T-cell (primary cell): Measurements from ENCODE around the gene SMIM27. TPM values are rescaled to one million over a fixed set of nuclear protein-coding genes. Genes with fewer than 3 reads are reported as not detected.

ENCODE experiments used
- ATAC-seq, 4 experiments: fragments of 200-7000 bp in 3 of 4; fragments of 150-1000 bp in 1 of 4; cut with Tn5 transposase; replicated peaks in 1 of 4; 1 replicate in 3 of 4; 2 replicates in 1 of 4; pipeline ENCODE4 v1.10.0; 2021; ENCODE audit warnings: moderate library complexity in 3 of 4, mild to moderate bottlenecking in 2 of 4, moderate number of reproducible peaks in 1 of 4
- CTCF ChIA-PET, 2 donors: fragments of 300-600 bp; sonication (Branson Sonifier 250); formaldehyde crosslinking; loops; one replicate each; lab custom pipeline; 2022; ENCODE audit warnings: antibody characterized with exemption in 2 of 2; lab: Charles Lee
- POLR2A ChIA-PET, 2 donors: fragments of 300-600 bp; sonication (Branson Sonifier 250); formaldehyde crosslinking; loops; one replicate each; lab custom pipeline; 2022; ENCODE audit warnings: antibody characterized with exemption in 2 of 2; lab: Charles Lee
- DNase-seq, 35 experiments: peaks; one replicate each; pipeline versions ENCODE4 v3.0.0 to v3.0.0-alpha.2; 2013 to 2023
- H3K27ac ChIP-seq: one replicate; pipeline ENCODE4 v1.5.1; 2013; ENCODE audit warnings: low read length
- H3K27me3 ChIP-seq, 2 experiments: replicated peaks in 1 of 2; 1 replicate in 1 of 2; 2 replicates in 1 of 2; pipeline versions ENCODE4 v1.6.1 to v1.7.0; 2013; ENCODE audit warnings: low read length in 1 of 2, mixed read lengths in 1 of 2; ENCODE audit not compliant: control insufficient read depth in 2 of 2, insufficient read depth in 2 of 2; ENCODE audit errors: extremely low read depth in 1 of 2
- H3K36me3 ChIP-seq, 2 donors: 1 replicate in 1 of 2; 2 replicates in 1 of 2; pipeline versions ENCODE4 v1.6.1 to v1.7.0; 2013; ENCODE audit warnings: low read length in 1 of 2; ENCODE audit not compliant: control insufficient read depth in 2 of 2, insufficient read depth in 1 of 2; ENCODE audit errors: extremely low read depth in 1 of 2
- H3K4me1 ChIP-seq, 2 experiments: 1 replicate in 1 of 2; 2 replicates in 1 of 2; pipeline versions ENCODE4 v1.6.1 to v1.7.0; 2013; ENCODE audit warnings: low read length in 2 of 2, mixed read lengths in 1 of 2; ENCODE audit not compliant: insufficient read depth in 2 of 2, control insufficient read depth in 1 of 2; ENCODE audit errors: extremely low read depth in 1 of 2
- H3K4me3 ChIP-seq, 2 donors: 1 replicate in 1 of 2; 2 replicates in 1 of 2; pipeline versions ENCODE4 v1.5.1 to v1.7.0; 2013; ENCODE audit warnings: mild to moderate bottlenecking in 2 of 2, low read length in 1 of 2, moderate library complexity in 1 of 2; ENCODE audit not compliant: control insufficient read depth in 1 of 2; ENCODE audit errors: extremely low read depth in 1 of 2
- H3K9me3 ChIP-seq: 2 replicates; pipeline ENCODE4 v1.7.0; 2013
- H3K27ac Mint-ChIP-seq, 2 donors: one replicate each; pipeline ENCODE4 v1.8.0; 2020 to 2021; ENCODE audit warnings: mild to moderate bottlenecking in 2 of 2, mixed read lengths in 2 of 2
- H3K27me3 Mint-ChIP-seq, 2 donors: one replicate each; pipeline ENCODE4 v1.8.0; 2021 to 2022; ENCODE audit warnings: mixed read lengths in 2 of 2
- H3K36me3 Mint-ChIP-seq: one replicate; pipeline ENCODE4 v1.8.0; 2021; ENCODE audit warnings: mixed read lengths
- H3K4me1 Mint-ChIP-seq, 3 donors: one replicate each; pipeline ENCODE4 v1.8.0; 2020 to 2022; ENCODE audit warnings: mixed read lengths in 3 of 3, mild to moderate bottlenecking in 1 of 3
- H3K4me3 Mint-ChIP-seq, 3 donors: one replicate each; pipeline ENCODE4 v1.8.0; 2020 to 2022; ENCODE audit warnings: mild to moderate bottlenecking in 3 of 3, mixed read lengths in 3 of 3, moderate library complexity in 3 of 3
- H3K9me3 Mint-ChIP-seq, 3 donors: one replicate each; pipeline ENCODE4 v1.8.0; 2020 to 2022; ENCODE audit warnings: mixed read lengths in 3 of 3
- WGBS: methylation state at CpG from one replicate; pipeline ENCODE4 v1.1.5; 2013; ENCODE audit warnings: missing lambda C conversion rate; ENCODE audit not compliant: insufficient coverage; 5-methylcytosine and 5-hydroxymethylcytosine counted together
- total RNA-seq, 35 experiments: library from RNA in 6 of 35; stranded (reverse) in 6 of 35; fragments of 120-200 nt in 1 of 35; gene quantifications; one replicate each; pipeline versions ENCODE4 v1.2.1 to v1.2.4 and lab custom pipeline; 2013 to 2026

The SMIM27 gene
- 10 to 100 TPM; 19.1 to 41.8 (median 33.5) TPM for total RNA-seq
- 16.5 TPM for total RNA-seq (2013)
- total RNA-seq (lab: John Stamatoyannopoulos, UW): 2.5 to 12.9 (median 8.2) reads per million in 29 experiments

- Histone ChIP-seq H3K9me3 (no peaks in the 10 kb centered on the region), H3K4me1 (peaks cover 13 to 24% of the 10 kb centered on the region in 2 experiments), H3K27me3 (no peaks in the 10 kb centered on the region), H3K4me3 (peak within 1 kb of the TSS; percentile 89 to 91), H3K36me3 (no peaks in the 10 kb centered on the region), H3K27ac (peak within 1 kb of the TSS; percentile 99)
- ATAC-seq: peak; percentile 58 to 68 (median 66)
- peak; percentile 80 to 94 (median 90) for DNase-seq
- peak within 1 kb of the TSS; percentile 99 to 100 for H3K27ac Mint-ChIP-seq
- H3K36me3 Mint-ChIP-seq: peaks cover 3% of the 10 kb centered on the region
- no peaks in the 10 kb centered on the region for H3K9me3 Mint-ChIP-seq
- ChIA-PET POLR2A (interaction anchor here (0.6 to 1.0 kb wide), 5 partner anchors 20 to 1400 kb away, joined by 3 to 6 read pairs (median 5); partner anchors contain the start of genes DNAJA1 (in 1 of the 2), NDUFB6 (in 1 of the 2) and RIGI (in 1 of the 2)), CTCF (interaction anchor here (0.6 to 4.3 kb wide), 8 partner anchors 13 to 173 kb away, joined by 3 to 78 read pairs (median 6); partner anchors contain the start of genes NDUFB6 (in 1 of the 2) and RIGI (in 1 of the 2))
- WGBS: 0% methylated on average over 37 of the region's 46 CpGs
- peaks cover 53 to 60% (median 55%) of the 10 kb centered on the region in 3 donors for H3K4me1 Mint-ChIP-seq
- H3K27me3 Mint-ChIP-seq: no peaks in the 10 kb centered on the region
- H3K4me3 Mint-ChIP-seq: peak within 1 kb of the TSS; percentile 91 to 98 (median 97)
Observed at GRCh38 chr9:32552172-32552872, at the start of gene SMIM27, which contains the start of gene TOPORS. TSS of gene SMIM27 (plus strand) at chr9:32552327. CDS start at chr9:32552435, 108 bp downstream. TSS of gene TOPORS (minus strand) at chr9:32552586. CDS start at chr9:32552436, 150 bp downstream.

- Mint-ChIP-seq H3K9me3 (no peaks in the 10 kb centered on the region), H3K4me1 (peaks cover 2 to 16% (median 15%) of the 10 kb centered on the region in 3 donors), H3K27me3 (no peaks in the 10 kb centered on the region), H3K27ac (no peak overlapping the region), H3K36me3 (peaks cover 43% of the 10 kb centered on the region), H3K4me3 (no peak overlapping the region)
- Histone ChIP-seq H3K9me3 (no peaks in the 10 kb centered on the region), H3K36me3 (peaks cover 6 to 29% of the 10 kb centered on the region in 2 donors), H3K27ac (no peak overlapping the region), H3K27me3 (no peaks in the 10 kb centered on the region), H3K4me3 (no peak overlapping the region), H3K4me1 (no peaks in the 10 kb centered on the region)
- ATAC-seq (no peak), DNase-seq (no peak)
- POLR2A ChIA-PET: no interaction called here
- CTCF ChIA-PET: interaction anchor here (0.5 to 1.4 kb wide), 3 partner anchors 23 to 376 kb away, joined by 3 to 9 read pairs (median 4); no protein-coding TSS in a partner anchor
- 88% methylated on average over 3 of the region's 4 CpGs for WGBS
Observed at GRCh38 chr9:32502464-32502863, 49.7 kb upstream of the SMIM27 start.

GRCh38 chr9:32503008-32503407, 49.1 kb upstream of the SMIM27 start:
- no peaks in the 10 kb centered on the region for H3K9me3 Mint-ChIP-seq
- H3K4me1 Mint-ChIP-seq: peaks cover 5 to 18% (median 17%) of the 10 kb centered on the region in 3 donors
- no peak overlapping the region for H3K4me3 ChIP-seq
- no peak for ATAC-seq
- H3K36me3 ChIP-seq: peaks cover 6 to 27% of the 10 kb centered on the region in 2 donors
- H3K9me3 ChIP-seq: no peaks in the 10 kb centered on the region
- 98% methylated on average over 3 of the region's 3 CpGs for WGBS
- no peaks in the 10 kb centered on the region for H3K27me3 ChIP-seq
- no peak overlapping the region for H3K4me3 Mint-ChIP-seq
- no peaks in the 10 kb centered on the region for H3K4me1 ChIP-seq
- POLR2A ChIA-PET: no interaction called here
- no peak for DNase-seq
- H3K27me3 Mint-ChIP-seq: no peaks in the 10 kb centered on the region
- no peak overlapping the region for H3K27ac Mint-ChIP-seq
- CTCF ChIA-PET: interaction anchor here (0.5 to 1.4 kb wide), 3 partner anchors 22 to 376 kb away, joined by 3 to 9 read pairs (median 4); no protein-coding TSS in a partner anchor
- H3K27ac ChIP-seq: no peak overlapping the region
- peaks cover 42% of the 10 kb centered on the region for H3K36me3 Mint-ChIP-seq

- no peak for ATAC-seq
- Histone ChIP-seq H3K27me3 (no peaks in the 10 kb centered on the region), H3K36me3 (peaks cover under 1 to 3% of the 10 kb centered on the region in 2 donors), H3K9me3 (no peaks in the 10 kb centered on the region), H3K4me1 (no peaks in the 10 kb centered on the region), H3K27ac (no peak overlapping the region), H3K4me3 (no peak overlapping the region)
- no peak overlapping the region for H3K4me3 Mint-ChIP-seq
- peaks cover 53 to 61% (median 59%) of the 10 kb centered on the region in 3 donors for H3K4me1 Mint-ChIP-seq
- no peaks in the 10 kb centered on the region for H3K9me3 Mint-ChIP-seq
- H3K36me3 Mint-ChIP-seq: peaks cover 11% of the 10 kb centered on the region
- no CpG with 5 or more reads among the region's 1 CpG for WGBS
- ChIA-PET CTCF (interaction anchor here (1.0 to 1.2 kb wide), 2 partner anchors 38 to 71 kb away, joined by 3 read pairs; no protein-coding TSS in a partner anchor), POLR2A (interaction anchor here in 1 of 2 donors (0.6 kb wide), 1 partner anchor 9 kb away, joined by 5 read pairs; no protein-coding TSS in a partner anchor)
- peak overlapping the region in 1 of 2 donors; percentile 22 for H3K27ac Mint-ChIP-seq
- H3K27me3 Mint-ChIP-seq: no peaks in the 10 kb centered on the region
- no peak for DNase-seq
Observed at GRCh38 chr9:32508728-32509127, 43.4 kb upstream of the SMIM27 start.

- peaks cover 0 to 6% of the 10 kb centered on the region in 2 experiments for H3K4me1 ChIP-seq
- Mint-ChIP-seq H3K4me1 (peaks cover 60 to 67% (median 64%) of the 10 kb centered on the region in 3 donors), H3K27me3 (no peaks in the 10 kb centered on the region), H3K9me3 (peaks cover 0 to 6% (median 3%) of the 10 kb centered on the region in 3 donors), H3K4me3 (no peak overlapping the region), H3K27ac (no peak overlapping the region), H3K36me3 (peaks cover 50% of the 10 kb centered on the region)
- H3K27me3 ChIP-seq: no peaks in the 10 kb centered on the region
- no peak overlapping the region for H3K27ac ChIP-seq
- ChIA-PET CTCF (interaction anchor here in 1 of 2 donors (1.0 kb wide), 1 partner anchor 36 kb away, joined by 8 read pairs; the partner anchor contains the start of gene SMIM27), POLR2A (no interaction called here)
- H3K9me3 ChIP-seq: peaks cover 2% of the 10 kb centered on the region
- H3K4me3 ChIP-seq: no peak overlapping the region
- DNase-seq: no peak
- ATAC-seq: no peak
- peaks cover 0 to 4% of the 10 kb centered on the region in 2 donors for H3K36me3 ChIP-seq
Observed at GRCh38 chr9:32516241-32516640, 35.9 kb upstream of the SMIM27 start.

GRCh38 chr9:32518276-32518675, 33.9 kb upstream of the SMIM27 start:
- CTCF ChIA-PET: interaction anchor here in 1 of 2 donors (1.7 kb wide), 1 partner anchor 11 kb away, joined by 4 read pairs; no protein-coding TSS in a partner anchor
- H3K27me3 ChIP-seq: no peaks in the 10 kb centered on the region
- POLR2A ChIA-PET: interaction anchor here (0.6 to 0.7 kb wide), 2 partner anchors 7 to 10 kb away, joined by 3 to 5 read pairs; no protein-coding TSS in a partner anchor
- H3K27me3 Mint-ChIP-seq: no peaks in the 10 kb centered on the region
- peaks cover 0 to 7% of the 10 kb centered on the region in 2 donors for H3K36me3 ChIP-seq
- peaks cover 0 to 10% of the 10 kb centered on the region in 2 experiments for H3K4me1 ChIP-seq
- H3K4me3 ChIP-seq: no peak overlapping the region
- peaks cover 2% of the 10 kb centered on the region for H3K9me3 ChIP-seq
- H3K36me3 Mint-ChIP-seq: peaks cover 64% of the 10 kb centered on the region
- ATAC-seq (no peak), DNase-seq (no peak)
- H3K27ac Mint-ChIP-seq: no peak overlapping the region
- peaks cover 56 to 67% (median 65%) of the 10 kb centered on the region in 3 donors for H3K4me1 Mint-ChIP-seq
- H3K9me3 Mint-ChIP-seq: peaks cover 0 to 6% (median 3%) of the 10 kb centered on the region in 3 donors
- H3K4me3 Mint-ChIP-seq: no peak overlapping the region
- no CpG with 5 or more reads among the region's 1 CpG for WGBS
- no peak overlapping the region for H3K27ac ChIP-seq
